Bronchial epithelial cell (primary cell): ENCODE data around the gene TEX261. TPM values are rescaled to one million over a fixed set of nuclear protein-coding genes. Genes with fewer than 3 reads are reported as not detected.

ENCODE experiments used
- DNase-seq: peaks from one replicate; pipeline ENCODE4 v3.0.0-alpha.2; 2010; ENCODE audit warnings: low read depth
- FAIRE-seq: peaks from 2 replicates; lab custom pipeline; 2011; peaks lifted over from hg19 to GRCh38; lab: Jason Lieb, UNC
- H3K27me3 ChIP-seq: 2 replicates; pipeline ENCODE4 v1.5.1; 2011; ENCODE audit warnings: low read length; ENCODE audit not compliant: control insufficient read depth, insufficient read depth
- H3K36me3 ChIP-seq: 2 replicates; pipeline ENCODE4 v1.5.1; 2011; ENCODE audit warnings: low read length; ENCODE audit not compliant: control insufficient read depth, insufficient read depth
- H3K4me3 ChIP-seq: 2 replicates; pipeline ENCODE4 v1.5.1; 2011; ENCODE audit warnings: mild to moderate bottlenecking, low read depth, low read length, control low read depth
- total RNA-seq: library from RNA; depleted of rRNA; stranded (reverse); fragments of >200 nt; gene quantifications from 2 replicates; pipeline ENCODE4 v1.2.1, GENCODE V29; 2014
- TF ChIP-seq, protein P1 (sequence below): IDR thresholded peaks from 2 replicates; pipeline ENCODE4 v1.5.1; 2011; ENCODE audit warnings: mild to moderate bottlenecking, moderate library complexity, low read length, control low read depth, inconsistent platforms; ENCODE audit not compliant: insufficient read depth, severe bottlenecking

The TEX261 gene
- total RNA-seq, 1 donor from 2014 or later: 11.1 TPM

DNA sequence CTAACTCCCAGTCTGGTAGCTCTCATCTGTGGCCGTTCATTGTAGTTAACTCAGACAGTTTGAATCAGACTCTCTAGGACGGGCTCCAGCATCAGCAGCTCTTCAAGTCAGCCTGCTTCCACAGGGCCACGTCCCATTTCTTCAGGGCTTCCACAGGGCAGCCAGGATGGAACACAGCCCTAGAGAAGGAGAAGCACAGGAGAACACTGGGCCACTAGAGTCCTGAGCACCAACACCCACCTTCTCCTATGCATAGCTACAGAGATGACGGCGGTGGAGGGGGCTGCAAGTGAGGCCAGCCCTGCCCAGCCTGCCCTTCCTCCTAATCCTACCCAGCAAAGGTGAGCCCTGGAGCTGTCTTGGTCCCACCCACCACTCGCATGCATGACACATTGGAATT is 10.2 kb upstream of the TEX261 start:
- H3K36me3 ChIP-seq: no peaks in the 10 kb centered on the region
- H3K27me3 ChIP-seq: no peaks in the 10 kb centered on the region
- DNase-seq (no peak), FAIRE-seq (no peak)
- TF ChIP-seq, protein P1, sequence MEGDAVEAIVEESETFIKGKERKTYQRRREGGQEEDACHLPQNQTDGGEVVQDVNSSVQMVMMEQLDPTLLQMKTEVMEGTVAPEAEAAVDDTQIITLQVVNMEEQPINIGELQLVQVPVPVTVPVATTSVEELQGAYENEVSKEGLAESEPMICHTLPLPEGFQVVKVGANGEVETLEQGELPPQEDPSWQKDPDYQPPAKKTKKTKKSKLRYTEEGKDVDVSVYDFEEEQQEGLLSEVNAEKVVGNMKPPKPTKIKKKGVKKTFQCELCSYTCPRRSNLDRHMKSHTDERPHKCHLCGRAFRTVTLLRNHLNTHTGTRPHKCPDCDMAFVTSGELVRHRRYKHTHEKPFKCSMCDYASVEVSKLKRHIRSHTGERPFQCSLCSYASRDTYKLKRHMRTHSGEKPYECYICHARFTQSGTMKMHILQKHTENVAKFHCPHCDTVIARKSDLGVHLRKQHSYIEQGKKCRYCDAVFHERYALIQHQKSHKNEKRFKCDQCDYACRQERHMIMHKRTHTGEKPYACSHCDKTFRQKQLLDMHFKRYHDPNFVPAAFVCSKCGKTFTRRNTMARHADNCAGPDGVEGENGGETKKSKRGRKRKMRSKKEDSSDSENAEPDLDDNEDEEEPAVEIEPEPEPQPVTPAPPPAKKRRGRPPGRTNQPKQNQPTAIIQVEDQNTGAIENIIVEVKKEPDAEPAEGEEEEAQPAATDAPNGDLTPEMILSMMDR: no peak
- H3K4me3 ChIP-seq: no peak overlapping the region

DNA sequence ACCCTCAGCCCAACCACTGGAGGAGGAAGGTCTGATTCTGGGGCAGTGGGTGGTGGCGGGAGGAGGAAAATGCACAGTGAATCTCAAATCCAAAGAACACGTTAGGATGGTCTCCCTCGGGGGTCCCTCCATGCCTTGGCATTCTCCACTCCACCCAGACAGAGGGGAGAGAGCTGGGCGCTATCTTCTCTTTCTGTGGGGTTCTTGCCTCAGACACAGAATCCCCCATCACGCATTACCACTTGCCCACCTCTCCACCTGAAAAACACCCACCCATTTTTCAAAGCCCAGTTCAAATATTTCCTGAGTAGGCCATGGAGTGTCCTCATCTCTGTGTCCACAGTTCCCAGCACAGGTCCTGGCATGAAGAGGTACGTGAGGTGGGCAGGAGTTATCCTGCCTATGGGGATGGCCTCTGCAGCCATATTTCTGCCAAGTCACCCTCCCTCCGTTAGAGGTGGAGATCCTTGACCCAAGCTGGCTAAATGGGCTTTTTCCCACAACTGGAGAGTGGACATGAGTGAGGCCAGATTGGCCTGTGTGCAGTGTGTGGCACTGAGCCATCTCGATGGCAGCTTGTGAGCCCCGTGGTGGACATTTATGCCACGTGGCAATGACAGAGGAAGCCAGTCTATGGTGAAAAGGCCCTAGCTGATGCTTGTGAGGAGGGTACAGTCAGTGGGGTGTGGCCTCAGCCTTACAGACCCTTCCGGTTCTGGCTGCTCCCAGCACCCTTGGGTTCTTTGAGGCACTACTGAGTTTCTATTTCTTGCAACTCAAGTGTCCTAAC is 9.5 kb upstream of the TEX261 start:
- FAIRE-seq (no peak), DNase-seq (no peak)
- no peaks in the 10 kb centered on the region for H3K27me3 ChIP-seq
- H3K36me3 ChIP-seq: no peaks in the 10 kb centered on the region
- TF ChIP-seq, protein P1: no peak
- H3K4me3 ChIP-seq: no peak overlapping the region

DNA sequence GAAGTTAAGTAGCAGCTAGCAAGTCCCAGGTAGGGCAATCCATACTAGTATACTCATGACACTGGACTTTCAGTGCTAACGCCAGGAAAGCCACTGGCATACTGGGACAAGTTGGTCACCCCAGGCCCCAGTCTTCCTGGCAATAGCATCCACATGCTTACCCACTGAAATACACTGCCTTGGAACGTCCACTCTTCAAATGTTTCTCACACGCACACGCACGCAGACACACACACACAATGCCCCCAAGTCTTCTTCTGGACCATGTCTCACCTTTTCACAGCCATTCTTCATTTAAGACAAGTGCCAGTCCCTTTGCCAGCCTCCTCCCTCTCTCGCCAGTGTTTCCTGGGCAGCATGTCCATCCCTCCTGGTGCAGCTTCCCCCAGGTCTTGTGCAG is 8.7 kb upstream of the TEX261 start:
- H3K4me3 ChIP-seq: no peak overlapping the region
- DNase-seq (no peak), FAIRE-seq (no peak)
- H3K36me3 ChIP-seq: no peaks in the 10 kb centered on the region
- TF ChIP-seq, protein P1: no peak
- H3K27me3 ChIP-seq: no peaks in the 10 kb centered on the region

DNA sequence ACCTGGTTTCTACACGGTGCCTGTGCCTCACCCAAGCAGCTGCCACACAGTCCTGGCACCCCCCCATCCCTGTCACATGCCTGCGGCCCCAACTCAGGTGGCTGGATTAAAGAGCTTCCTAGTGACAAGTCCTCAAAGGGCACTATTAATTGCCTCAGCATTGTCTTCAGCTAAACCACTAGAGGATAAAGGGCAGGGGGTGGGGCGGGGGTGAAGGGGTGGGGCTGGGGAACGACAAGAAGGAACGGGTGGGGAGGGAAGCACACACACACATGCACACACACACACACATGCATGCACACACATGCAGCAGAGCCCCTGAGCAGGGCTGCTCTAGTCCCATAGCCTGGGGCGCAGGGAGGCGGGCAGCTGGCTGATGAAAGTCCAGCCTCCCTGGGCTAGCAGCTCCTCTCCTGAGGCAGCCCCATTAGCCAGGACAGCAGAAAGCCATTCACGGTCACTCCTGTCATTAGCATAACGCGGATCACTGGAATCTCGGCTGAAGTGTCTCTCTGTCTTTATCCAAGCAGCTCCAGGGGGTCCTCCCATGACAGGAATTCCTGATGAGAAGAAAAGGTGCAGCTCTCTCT is 7.4 kb upstream of the TEX261 start:
- Histone ChIP-seq H3K27me3 (no peaks in the 10 kb centered on the region), H3K4me3 (no peak overlapping the region), H3K36me3 (no peaks in the 10 kb centered on the region)
- TF ChIP-seq, protein P1: no peak
- DNase-seq: no peak
- no peak for FAIRE-seq

DNA sequence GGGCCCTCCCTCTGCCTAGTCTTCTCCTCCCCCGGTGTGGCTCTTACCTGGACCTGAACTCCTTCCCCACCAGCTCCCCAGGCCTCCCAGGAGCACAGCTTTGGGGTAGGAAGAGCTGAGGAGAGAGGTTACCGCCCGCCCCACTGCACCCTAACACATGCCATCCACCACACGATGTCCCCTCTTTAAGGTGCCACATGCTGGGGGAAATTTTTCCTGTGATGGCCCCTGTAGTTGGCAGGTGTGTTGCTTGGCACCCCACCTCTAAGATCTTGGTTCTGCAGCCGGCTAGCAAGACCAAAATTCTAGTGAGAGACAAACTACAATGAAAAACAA is 6.9 kb upstream of the TEX261 start:
- no peak for FAIRE-seq
- no peaks in the 10 kb centered on the region for H3K27me3 ChIP-seq
- TF ChIP-seq, protein P1: no peak
- no peak for DNase-seq
- no peaks in the 10 kb centered on the region for H3K36me3 ChIP-seq
- no peak overlapping the region for H3K4me3 ChIP-seq
